Measurements from ENCODE around the gene GBX2.

GRCh38 chr2:236173036-236173728 is 5.0 kb upstream of the GBX2 start:
- TF ChIP-seq EZH2phosphoT487 (IDR thresholded peaks at IDR 0.05; ENCODE audit: insufficient read depth, low read depth), result no peak
- TF ChIP-seq EZH2 (IDR thresholded peaks at IDR 0.05; ENCODE audit: insufficient read depth, poor library complexity, severe bottlenecking), result peak; percentile 74
